8988T (cell line): ENCODE measurements around the gene PLIN4.

Experiments
- DNase-seq: peaks from one replicate; pipeline ENCODE4 v3.0.0; 2011

PLIN4 gene

GRCh38 chr19:4523306-4524110, 5.2 kb upstream of the PLIN4 start:
- peak; percentile 64 for DNase-seq

DNA sequence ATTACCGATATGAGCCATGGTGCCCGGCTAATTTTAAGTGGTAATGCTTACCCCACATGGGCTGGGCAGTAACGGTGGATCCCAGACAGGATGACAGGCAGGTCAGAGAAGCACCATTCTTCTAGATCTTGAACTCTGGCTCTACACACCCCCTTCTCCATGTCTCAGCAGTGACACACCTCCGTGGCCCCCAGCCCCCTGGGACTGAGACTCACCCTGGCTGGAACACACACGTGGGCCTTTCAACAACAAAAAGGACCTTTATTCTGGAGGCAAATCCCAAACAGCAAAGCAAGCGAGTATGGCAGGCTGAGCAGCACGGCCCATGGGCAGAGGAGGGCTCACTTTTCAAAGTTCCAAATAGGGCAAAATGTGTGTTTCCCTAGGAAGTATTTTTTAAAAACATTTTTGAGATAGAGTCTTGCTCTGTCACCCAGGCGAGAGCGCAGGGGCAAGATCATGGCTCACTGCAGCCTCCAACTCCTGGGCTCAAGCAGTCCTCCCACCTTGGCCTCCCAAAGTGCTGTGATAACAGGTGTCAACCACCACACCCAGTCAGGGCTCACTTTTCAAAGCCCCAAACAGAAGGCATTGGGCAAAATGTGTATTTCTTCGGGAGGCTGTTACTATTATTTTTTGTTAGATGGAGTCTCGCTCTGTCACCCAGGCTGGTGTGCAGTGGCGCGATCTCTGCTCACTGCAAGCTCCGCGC, 4.2 kb upstream of the PLIN4 start:
- no peak for DNase-seq

DNA sequence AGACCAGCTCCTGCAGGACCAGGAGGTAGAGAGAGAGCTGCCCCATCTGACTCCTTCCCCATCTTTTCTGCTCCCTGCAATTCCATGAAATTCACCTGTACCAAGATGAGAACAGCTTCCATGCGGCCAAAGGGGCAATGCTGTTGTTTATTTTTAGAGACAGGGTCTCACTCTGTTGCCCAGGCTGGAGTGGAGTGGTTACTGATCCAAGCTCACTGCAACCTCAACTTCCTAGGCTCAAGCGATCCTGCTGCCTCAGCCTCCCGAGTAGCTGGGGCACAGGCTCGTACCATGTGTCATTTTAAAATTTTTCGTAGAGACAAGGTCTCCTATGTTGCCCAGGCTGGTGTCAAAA, 3.6 kb upstream of the PLIN4 start:
- no peak for DNase-seq

GRCh38 chr19:4521170-4521887, 3.0 kb upstream of the PLIN4 start:
- no peak for DNase-seq

DNA sequence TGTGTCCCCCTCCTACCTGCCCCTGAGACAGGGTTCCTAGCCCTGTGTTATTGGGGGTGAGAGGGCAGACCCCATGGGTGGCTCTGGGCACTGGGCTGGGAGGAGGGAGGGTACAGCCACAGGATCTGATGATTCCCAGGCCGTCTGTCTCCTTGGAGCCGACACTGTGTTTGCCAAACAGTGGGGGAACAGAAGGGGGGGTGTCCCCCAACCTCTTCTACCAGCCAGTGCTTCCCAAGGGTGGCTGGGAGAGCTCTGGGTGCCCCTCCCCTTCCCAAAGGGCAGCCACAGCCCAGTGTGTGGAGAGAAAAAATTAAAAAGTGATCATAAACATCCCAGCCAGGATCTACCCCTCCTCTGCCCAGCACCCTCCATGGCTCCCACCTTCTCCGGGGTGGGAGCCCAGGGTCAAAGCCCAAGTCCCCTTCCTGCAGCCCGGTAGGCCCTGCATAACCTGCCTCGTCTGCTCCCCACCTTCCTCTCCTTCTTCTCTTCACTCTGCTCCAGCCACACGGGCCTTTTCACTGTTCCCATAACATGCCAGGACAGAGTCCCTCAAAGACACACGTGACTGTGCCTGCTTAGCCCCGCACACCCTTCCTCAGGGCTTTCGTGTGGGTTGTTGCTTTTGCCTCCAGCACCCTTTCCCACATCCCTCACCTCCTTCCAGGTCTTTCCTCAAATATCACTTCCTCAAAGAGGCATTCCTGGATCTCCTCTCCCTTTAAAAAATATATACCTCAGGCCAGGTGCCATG, 1.4 kb upstream of the PLIN4 start:
- DNase-seq, result no peak

DNA sequence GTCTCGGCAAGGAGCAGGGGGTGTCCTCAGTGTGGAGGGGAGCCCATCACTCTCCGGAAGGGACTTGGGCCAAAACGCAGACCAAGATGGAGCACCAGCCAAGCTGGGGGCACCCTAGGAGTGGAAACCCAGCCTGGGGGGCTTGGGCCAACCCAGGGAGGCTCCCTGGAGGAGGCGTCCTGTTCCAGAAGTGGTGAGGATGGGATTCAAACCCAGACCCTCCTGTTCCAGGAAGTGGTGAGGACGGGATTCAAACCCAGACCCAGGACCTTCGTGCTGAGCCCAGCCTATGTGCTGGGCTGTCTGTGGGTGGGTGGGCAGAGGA, 848 bp upstream of the PLIN4 start:
- no peak for DNase-seq

DNA sequence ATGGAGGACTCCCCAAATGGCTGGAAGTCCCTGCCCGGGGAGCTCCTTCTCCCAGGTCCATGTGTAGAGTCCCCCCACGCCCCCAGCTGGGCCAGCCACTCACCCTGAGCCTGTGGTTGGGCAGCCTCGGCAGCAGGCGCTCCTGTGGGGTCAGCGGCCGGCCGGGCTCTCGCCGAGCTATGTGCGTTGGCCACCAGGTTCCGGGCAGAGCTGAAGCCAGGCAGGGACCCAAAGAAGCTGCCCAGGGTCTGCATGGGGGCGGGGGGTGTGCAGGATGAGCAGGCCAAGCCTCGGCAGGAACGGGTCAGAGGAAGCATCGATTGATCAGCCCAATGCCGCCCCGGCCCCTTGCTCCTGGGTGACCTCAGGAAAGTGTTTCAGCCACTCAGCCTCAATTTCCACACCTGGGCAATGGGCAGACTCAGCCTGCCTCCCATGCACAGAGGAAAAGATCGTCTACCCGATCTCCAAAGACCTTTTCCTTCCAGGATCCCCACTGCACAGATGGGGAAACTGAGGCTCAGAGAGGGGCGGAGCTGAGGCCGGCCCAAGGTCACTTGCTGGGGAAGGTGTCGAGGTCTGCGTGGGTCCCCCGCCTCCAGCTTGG, 732 bp downstream of the PLIN4 start:
- DNase-seq, result no peak

- no peak for DNase-seq
Observed at GRCh38 chr19:4516939-4517300, 1.4 kb downstream of the PLIN4 start.

DNA sequence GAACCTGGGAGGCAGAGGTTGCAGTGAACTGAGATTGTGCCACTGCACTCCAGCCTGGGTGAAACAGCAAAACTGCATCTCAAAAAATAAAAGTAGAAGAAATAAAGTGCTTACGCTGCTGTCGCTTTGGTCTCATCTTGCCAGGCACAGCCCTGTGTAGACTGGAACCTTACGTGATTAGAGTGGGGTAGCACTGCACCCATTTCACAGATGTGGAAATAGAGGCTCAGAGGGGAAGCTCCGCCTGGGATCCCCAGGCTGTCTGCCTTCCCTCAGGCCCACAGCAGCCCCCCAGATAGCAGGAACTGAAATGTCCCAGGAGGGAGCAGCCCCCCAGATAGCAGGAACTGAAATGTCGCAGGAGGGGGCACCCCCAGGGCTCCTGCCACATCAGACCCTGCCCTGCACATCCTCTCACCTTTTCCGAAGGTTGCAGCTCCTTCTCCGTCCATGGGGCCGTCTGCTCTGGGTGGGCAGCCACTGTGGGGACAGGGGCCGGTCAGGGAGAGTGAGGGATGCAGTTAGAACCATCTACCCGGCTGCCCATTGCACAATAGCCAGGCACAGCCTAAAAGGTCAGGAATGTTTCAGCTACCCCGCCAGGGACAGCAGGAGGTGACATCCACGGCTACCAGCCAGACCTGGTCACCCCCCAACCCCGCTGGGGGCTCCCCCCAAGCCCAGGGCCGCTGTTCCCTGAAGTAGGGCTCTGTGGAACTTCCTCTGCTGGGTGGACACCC, 1.9 kb downstream of the PLIN4 start:
- no peak for DNase-seq

DNA sequence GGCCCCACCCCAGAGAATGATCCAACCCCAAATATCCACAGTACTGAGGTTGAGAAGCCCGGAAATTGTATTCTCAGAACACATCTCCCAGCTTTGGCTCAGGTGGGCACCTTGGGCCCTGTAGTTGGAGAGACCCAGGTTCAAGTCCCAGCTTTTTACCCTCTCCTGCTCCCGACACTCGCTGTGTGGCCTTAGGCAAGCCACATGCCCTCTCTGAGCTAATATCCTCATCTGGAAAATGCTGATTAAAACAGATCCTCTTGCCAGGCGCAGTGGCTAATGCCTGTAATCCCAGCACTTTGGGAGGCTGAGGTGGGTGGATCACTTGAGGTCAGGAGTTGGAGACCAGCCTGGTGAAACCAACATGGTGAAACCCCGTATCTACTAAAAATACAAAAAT, 2.6 kb downstream of the PLIN4 start:
- no peak for DNase-seq

- no peak for DNase-seq
Observed at GRCh38 chr19:4513248-4513647, 5.0 kb downstream of the PLIN4 start.

DNA sequence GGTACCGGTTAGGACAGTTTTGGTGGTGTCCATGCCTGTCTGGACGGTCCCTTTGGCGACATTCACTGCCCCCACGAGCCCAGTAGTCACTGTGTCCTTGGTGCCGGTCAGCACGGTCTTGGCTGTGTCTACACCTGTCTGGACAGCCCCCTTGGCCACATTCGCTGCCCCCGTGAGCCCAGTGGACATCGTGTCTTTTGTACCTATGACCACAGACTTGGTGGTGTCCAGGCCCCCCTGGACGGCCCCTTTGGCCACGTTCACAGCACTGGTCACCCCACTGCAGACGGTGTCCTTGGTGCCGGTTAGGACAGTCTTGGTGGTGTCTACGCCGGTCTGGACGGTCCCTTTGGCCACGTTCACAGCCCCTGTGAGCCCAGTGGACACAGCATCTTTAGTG, 6.2 kb downstream of the PLIN4 start:
- no peak for DNase-seq

- no peak for DNase-seq
Observed at GRCh38 chr19:4511300-4512054, 6.8 kb downstream of the PLIN4 start.

- no peak for DNase-seq
Observed at GRCh38 chr19:4510435-4511255, 7.6 kb downstream of the PLIN4 start.

- DNase-seq, result no peak
Observed at GRCh38 chr19:4508698-4509097, 9.6 kb downstream of the PLIN4 start.

GRCh38 chr19:4507804-4508203, 10.5 kb downstream of the PLIN4 start:
- DNase-seq, result no peak

GRCh38 chr19:4507150-4507452, 11.2 kb downstream of the PLIN4 start:
- DNase-seq, result no peak

GRCh38 chr19:4506449-4507149, 11.7 kb downstream of the PLIN4 start:
- no peak for DNase-seq

- DNase-seq, result no peak
Observed at GRCh38 chr19:4505570-4506448, 12.5 kb downstream of the PLIN4 start.
